DMS153 (cell line): ENCODE measurements around the gene HOXA9.

Experiments used
- DNase-seq: peaks from one replicate; lab custom pipeline; 2025; lab: John Stamatoyannopoulos, UW

HOXA9 gene

DNA sequence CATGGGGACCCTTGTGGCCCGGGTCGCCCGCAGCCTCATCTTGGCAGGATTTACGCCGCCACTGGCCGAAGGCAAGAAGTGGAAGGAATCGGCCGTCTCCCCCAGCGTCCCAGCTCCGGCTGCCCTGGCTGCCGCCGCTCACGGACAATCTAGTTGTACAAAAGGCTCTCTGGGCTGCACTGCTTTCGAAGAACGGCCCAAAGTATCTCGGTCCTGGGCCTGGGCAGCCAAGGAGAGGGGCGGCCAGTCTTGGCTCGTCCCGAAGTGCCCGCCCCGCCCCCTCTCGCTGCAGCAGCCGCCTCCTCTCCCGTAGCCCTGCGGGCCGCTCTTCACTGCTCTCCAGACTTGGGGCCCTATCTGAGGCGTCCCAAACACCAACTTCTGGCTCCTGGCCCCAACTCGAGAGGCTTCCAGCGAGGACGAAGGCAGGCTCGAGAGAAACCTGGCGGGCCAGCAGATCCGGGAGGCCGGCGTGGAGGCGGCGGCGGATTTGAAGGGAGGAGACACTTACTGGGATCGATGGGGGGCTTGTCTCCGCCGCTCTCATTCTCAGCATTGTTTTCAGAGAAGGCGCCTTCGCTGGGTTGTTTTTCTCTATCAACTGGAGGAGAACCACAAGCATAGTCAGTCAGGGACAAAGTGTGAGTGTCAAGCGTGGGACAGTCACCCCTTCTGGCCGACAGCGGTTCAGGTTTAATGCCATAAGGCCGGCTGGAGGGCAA, 809 bp downstream of the HOXA9 start:
- no peak for DNase-seq

- DNase-seq: no peak
Measured at GRCh38 chr7:27164045-27164366, 1.3 kb downstream of the HOXA9 start.

DNA sequence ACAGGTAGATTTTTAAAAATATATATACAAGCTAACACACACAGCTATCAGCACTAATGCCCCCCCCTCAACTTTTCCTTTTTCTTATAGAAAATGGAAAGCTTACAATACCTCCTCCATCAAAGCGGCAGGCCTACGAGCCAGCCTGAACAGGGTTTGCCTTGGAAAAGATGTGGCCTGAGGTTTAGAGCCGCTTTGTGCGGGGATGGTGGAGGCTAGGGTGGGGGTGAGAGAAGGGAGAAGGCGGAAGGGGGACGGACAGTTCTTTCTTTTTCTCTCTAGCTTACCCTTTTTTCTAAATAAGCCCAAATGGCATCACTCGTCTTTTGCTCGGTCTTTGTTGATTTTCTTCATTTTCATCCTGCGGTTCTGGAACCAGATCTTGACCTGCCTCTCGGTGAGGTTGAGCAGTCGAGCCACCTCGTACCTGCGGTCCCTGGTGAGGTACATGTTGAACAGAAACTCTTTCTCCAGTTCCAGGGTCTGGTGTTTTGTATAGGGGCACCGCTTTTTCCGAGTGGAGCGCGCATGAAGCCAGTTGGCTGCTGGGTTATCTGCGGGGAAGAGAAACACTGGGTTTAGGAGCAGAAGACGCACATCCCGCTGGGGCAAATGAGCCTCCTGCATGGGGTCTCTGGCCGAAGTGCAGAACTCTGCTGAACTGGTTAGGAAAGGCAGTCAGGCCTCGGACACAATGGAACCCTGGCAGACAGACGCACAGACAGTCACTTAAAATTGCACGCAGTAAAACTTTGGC, 1.9 kb downstream of the HOXA9 start:
- DNase-seq: no peak

GRCh38 chr7:27162561-27163287, 2.6 kb downstream of the HOXA9 start:
- no peak for DNase-seq

GRCh38 chr7:27161721-27162560, 3.4 kb downstream of the HOXA9 start:
- DNase-seq: no peak

DNA sequence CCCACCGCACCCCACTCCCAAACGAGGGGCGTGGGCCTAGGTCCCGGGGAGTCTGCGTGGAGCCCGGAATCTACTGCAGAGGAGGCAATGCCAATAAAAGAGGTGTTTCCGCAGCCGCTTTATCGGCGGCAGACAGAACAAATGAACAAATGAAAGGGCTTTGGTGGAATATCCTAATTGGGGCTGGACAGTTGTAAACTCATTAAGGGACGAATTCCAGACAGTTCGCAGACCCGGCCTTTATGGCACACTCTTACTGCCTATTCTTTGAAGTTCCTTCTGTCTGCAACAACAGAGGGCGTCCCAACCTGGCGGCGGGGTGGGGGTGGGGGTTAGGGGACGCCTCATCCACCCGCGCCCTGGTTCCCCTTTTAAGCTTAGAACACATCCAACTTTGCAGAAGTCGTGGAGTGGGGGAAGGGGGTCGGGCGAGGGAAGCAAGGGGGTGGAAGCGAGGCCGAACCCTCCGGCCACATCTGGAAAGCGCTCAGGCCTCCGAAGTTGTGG, 4.1 kb downstream of the HOXA9 start:
- DNase-seq: no peak

GRCh38 chr7:27160546-27161213, 4.7 kb downstream of the HOXA9 start:
- peak; percentile 51 for DNase-seq

- no peak for DNase-seq
Measured at GRCh38 chr7:27160145-27160545, 5.2 kb downstream of the HOXA9 start.

DNA sequence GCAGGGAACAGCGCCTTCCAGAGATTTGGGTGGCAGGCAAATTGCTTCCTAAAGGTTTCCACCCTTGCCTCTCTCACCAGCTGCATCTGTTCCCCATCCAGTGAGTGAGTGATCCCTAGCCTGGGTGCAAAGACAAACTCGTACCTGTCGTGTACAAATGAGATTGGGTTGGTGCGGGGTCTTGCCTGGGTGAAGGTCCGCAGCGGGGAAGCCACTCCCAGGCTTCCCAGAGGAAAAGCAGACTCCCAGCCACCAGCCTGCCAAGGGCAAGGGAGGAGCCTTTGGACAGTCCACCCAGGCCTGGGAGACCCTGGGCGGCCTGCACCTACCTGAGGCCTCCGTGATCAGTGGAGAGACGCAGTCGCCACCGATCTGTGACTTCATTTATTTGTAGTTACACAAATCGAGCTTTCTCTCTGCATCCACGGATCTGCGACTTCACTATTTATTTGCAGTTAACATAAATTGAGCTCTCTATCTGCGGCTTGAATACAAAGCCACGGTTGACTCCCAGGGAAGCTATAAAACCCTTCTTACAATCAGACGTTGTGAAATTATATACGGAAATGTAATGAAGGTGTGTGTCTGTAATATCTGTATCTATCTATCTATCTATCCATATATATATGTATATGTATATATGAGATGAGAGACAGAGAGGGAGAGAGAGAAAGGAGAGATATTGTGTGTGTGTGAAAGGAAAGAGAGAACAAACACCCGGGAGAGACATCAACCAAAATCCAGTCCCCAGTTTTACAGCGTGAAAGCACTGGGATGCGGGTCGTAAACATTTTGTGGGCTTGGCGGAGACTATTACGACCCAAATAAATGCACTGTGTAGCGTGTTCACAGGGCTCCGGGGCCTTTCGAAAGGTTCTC, 5.8 kb downstream of the HOXA9 start:
- DNase-seq: no peak

DNA sequence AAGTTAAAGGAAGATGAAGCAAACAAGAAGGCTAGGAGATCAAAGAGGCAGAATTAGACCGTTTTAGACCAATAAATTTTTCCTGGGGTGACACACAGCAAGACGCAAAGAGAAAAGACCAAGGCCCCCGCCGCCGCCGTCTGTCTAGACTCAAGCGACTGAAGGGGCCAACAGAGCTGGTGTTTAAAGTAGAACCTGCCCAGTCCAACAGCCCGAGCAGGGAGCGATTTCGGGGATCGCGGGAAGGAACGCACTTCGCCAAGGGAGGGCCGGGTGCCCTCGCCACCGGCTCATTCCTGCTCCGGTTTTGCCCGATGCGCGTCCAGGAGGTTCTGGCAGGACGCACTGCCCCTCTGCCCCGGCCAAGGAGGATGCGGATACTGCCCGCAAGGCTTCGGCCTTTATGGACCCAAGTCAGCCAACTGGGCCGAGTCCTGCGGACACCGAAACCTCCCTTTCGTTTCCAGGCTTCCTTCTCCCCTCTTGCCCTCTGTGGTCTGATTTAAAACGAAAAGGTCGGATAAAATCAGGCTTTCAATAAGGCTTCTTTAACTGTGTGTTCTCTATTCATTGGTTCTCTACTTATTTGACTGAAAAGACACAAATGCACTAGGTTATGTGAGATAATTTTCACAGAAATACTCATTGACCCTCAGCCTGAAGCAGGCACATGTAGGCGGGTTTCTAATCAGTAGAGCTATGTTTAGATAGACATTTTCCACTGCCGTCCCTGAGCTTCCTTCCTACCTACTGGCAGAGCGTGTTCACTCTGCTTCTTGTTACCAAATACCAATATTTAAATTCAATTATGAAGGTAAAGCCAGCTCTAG, 6.7 kb downstream of the HOXA9 start:
- DNase-seq: no peak

DNA sequence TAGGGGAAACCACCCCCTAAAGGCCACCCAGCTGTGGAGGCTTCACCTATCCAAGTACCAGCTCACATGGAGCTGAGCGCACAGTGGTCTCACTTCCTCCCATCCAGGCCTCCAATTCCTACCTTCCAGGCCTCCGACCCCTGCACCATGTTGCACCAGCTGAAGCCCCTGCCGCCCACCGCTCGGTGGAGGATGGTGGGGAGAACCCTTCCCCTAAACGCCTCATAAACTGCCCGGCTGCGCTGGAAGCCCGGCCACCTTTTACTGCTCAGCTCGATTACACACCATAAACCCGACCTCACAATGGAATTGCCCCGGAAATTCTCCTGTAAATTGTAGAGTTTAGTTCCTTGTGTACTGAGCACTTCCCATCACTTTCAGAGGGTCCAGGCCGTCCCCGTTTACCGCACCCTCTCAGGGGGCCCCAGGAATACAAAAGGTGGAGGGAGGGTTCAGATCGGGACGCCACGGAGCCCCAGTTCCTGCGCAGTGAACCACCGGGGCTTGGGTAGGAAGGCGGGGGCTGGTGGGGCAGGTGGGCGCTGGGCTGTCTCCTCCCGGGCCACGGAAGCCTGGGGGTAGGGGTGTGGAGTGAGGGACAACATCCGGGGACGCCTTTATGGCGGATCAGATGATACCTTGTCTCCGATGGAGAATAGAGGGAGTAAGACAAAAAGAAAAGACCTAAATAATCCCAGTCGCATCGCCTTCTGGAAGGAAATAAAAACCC, 7.5 kb downstream of the HOXA9 start:
- DNase-seq: no peak

DNA sequence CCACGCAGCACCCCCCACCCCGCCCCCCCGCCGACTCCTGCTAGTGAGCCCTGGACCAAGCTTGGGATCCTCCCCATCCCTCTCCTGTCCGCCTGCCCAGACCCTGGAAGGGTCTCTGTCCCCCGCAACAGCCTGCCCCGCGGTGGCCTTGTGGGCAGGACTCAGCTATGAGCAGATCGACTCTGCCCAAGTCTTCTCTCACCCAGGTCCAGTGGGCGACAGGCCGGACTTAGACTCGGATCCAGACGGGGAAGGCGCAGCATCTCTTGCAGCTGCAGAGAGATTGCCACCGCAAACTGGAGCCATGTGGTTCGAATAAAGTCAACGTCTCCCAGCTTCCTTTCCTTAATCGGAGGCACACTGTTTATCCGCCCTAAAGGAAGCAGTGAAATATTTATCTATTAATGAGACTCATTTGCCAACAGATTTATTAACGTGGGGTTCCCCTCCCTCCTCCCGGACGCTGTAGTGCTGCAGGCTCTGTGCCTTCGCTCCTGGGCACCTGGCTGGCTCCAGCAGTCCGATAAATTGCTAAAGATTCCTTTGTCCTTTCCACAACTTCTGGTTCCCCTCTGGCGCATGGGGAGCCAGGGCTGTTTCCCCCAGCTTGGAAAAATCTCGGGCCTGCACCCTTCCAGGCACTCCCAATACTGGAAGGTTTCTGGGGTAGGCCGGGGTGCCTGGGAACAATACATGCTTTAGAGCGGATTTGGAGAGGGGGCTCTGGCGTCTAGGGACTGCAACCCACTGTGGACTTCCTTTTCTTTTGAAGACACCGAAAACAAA, 8.2 kb downstream of the HOXA9 start:
- no peak for DNase-seq

GRCh38 chr7:27156508-27156898, 8.8 kb downstream of the HOXA9 start, which contains the start of gene HOXA7:
Gene HOXA7 (minus strand): TSS chr7:27156675. CDS start chr7:27156545, 130 bp downstream.
- no peak for DNase-seq

DNA sequence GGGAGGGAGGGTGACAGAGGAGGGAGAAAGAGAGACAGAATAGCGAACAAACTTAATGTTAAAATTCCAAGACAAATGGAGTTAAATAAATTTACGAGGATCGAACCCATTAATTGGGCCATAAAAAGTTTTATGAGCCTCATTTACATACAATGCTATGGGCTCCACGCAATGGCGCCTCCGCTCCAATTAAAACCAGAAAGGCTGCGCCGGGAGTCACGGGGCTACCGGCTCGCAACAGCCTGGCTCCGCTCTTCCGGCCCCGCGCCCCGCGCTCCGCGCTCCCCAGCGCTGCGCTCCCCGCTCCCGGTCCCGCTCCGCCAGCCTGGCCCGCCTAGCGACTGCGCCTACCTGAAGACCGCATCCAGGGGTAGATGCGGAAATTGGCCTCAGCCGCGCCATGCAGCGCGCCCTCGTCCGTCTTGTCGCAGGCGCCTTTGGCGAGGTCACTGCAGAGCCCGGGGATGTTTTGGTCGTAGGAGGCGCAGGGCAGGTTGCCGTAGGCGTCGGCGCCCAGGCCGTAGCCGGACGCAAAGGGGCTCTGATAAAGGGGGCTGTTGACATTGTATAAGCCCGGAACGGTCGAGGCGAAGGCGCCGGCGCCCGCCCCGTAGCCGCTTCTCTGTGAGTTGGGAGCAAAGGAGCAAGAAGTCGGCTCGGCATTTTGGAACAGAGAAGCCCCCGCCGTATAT, 9.4 kb downstream of the HOXA9 start:
- DNase-seq: no peak

GRCh38 chr7:27154901-27155815, 10.2 kb downstream of the HOXA9 start:
- peak; percentile 38 for DNase-seq

DNA sequence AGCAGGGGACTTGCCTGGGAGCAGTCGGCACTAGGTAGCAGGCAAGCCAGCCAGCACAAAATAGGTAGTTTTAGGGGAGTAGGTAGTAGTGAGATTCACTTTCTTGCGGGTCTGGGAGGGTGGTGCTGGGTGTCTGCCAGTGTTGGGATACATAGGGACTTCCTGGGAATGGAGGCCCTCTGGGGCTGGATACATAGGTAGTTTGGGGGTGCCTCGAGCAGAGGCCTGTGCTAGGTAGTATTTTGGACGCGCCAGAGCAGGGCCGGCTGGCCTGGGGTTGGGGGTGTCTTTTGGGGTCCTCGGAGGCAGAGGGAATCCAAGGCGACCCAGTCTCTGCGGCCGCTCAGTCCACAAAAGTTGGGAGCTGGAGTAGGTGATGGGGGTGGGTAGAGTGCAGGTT, 11.0 kb downstream of the HOXA9 start:
- DNase-seq: no peak
